Esophagus (tissue), 2 donors: ENCODE data around the gene CERK. TPM values are rescaled to one million over a fixed set of nuclear protein-coding genes. Genes with fewer than 3 reads are reported as not detected.

Experiments used
- H3K27ac ChIP-seq, 2 donors: one replicate each; pipeline ENCODE4 v1.5.1; 2013; ENCODE audit warnings: low read depth in 2 of 2, mild to moderate bottlenecking in 2 of 2, inconsistent platforms in 1 of 2, low read length in 1 of 2, moderate library complexity in 1 of 2
- H3K27me3 ChIP-seq, 2 donors: one replicate each; pipeline ENCODE4 v1.6.1; 2013; ENCODE audit warnings: low read length in 2 of 2, control low read depth in 1 of 2, mild to moderate bottlenecking in 1 of 2; ENCODE audit not compliant: insufficient read depth in 2 of 2, control insufficient read depth in 1 of 2
- H3K36me3 ChIP-seq, 2 donors: one replicate each; pipeline ENCODE4 v1.6.1; 2013; ENCODE audit warnings: low read length in 1 of 2; ENCODE audit not compliant: control insufficient read depth in 2 of 2, insufficient read depth in 2 of 2
- H3K4me1 ChIP-seq, 2 donors: one replicate each; pipeline ENCODE4 v1.6.1; 2013; ENCODE audit warnings: low read length in 1 of 2; ENCODE audit not compliant: control insufficient read depth in 2 of 2, insufficient read depth in 2 of 2
- H3K4me3 ChIP-seq, 2 donors: one replicate each; pipeline ENCODE4 v1.5.1; 2013; ENCODE audit warnings: low read length in 2 of 2, mild to moderate bottlenecking in 2 of 2, low read depth in 1 of 2, moderate library complexity in 1 of 2
- H3K9me3 ChIP-seq, 2 donors: one replicate each; pipeline ENCODE4 v1.6.1; 2013; ENCODE audit warnings: mild to moderate bottlenecking in 2 of 2, low read depth in 1 of 2, low read length in 1 of 2, moderate library complexity in 1 of 2; ENCODE audit not compliant: control insufficient read depth in 2 of 2, insufficient read depth in 1 of 2
- WGBS, 2 donors: extraction: QIAGEN DNeasy Blood & Tissue Kit; methylation state at CpG; one replicate each; pipeline ENCODE4 v1.1.7; 2013; 5-methylcytosine and 5-hydroxymethylcytosine counted together
- polyA plus RNA-seq, 2 donors: library from polyadenylated mRNA; stranded (reverse); fragments of 200-250 nt; gene quantifications; one replicate each; pipeline ENCODE4 v1.2.3, GENCODE V29; 2013
- donor health status: healthy with polysubstance abuse.
- donor health status: Bipolar disorder and iron deficiency.

Gene CERK
- polyA plus RNA-seq, 2 donors = 8.7 to 13.4 TPM

GRCh38 chr22:46677323-46678002 lies 60.6 kb downstream of the CERK start:
- Histone ChIP-seq H3K4me3 (no peak overlapping the region), H3K36me3 (peaks cover 5 to 48% of the 10 kb centered on the region in 2 donors)
- 91 to 92% methylated on average over 28 of the region's 28 CpGs for WGBS, 2 donors

DNA sequence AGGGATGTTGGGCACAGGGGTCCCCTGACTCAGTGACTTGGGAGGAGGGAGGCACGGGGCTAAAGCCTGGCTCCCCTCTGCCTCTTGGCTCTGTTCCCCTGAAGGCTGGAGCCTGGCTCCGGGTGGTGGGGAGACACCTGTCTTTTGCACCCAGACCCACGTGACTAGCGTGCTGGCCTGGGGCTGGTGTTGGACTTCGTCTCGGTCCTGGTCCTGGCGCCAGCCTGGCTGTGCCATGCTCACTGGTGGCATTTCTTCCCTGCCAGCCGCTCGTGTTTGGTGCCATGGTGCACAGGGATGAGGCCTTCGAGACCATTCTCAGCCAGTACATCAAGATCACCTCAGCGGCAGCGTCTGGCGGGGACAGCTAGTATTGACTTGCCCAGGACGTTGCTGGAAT lies 61.2 kb downstream of the CERK start:
- Histone ChIP-seq H3K4me1 (peaks cover 2 to 3% of the 10 kb centered on the region in 2 donors), H3K36me3 (peaks cover 5 to 48% of the 10 kb centered on the region in 2 donors), H3K27ac (no peak overlapping the region), H3K4me3 (no peak overlapping the region), H3K9me3 (no peaks in the 10 kb centered on the region), H3K27me3 (no peaks in the 10 kb centered on the region)
- 63 to 79% methylated on average over 13 to 14 of the region's 14 CpGs for WGBS, 2 donors

More at GRCh38 chr22:46677323-46678002, 60.6 kb downstream of the CERK start:
- Histone ChIP-seq H3K27me3 (no peaks in the 10 kb centered on the region), H3K27ac (no peak overlapping the region), H3K9me3 (no peaks in the 10 kb centered on the region), H3K4me1 (peaks cover 2 to 3% of the 10 kb centered on the region in 2 donors)

GRCh38 chr22:46676479-46676878 lies 61.6 kb downstream of the CERK start:
- Histone ChIP-seq H3K9me3 (no peaks in the 10 kb centered on the region), H3K4me3 (no peak overlapping the region), H3K27ac (no peak overlapping the region), H3K4me1 (peaks cover 2 to 3% of the 10 kb centered on the region in 2 donors), H3K27me3 (no peaks in the 10 kb centered on the region), H3K36me3 (peaks cover 5 to 48% of the 10 kb centered on the region in 2 donors)
- 89 to 91% methylated on average over 15 of the region's 15 CpGs for WGBS, 2 donors

- Histone ChIP-seq H3K36me3 (peaks cover 5 to 49% of the 10 kb centered on the region in 2 donors), H3K9me3 (no peaks in the 10 kb centered on the region), H3K27me3 (no peaks in the 10 kb centered on the region), H3K4me3 (no peak overlapping the region), H3K27ac (no peak overlapping the region), H3K4me1 (peaks cover 2 to 3% of the 10 kb centered on the region in 2 donors)
- 94 to 95% methylated on average over 16 of the region's 16 CpGs for WGBS, 2 donors
Observed at GRCh38 chr22:46675938-46676337, 62.1 kb downstream of the CERK start.

GRCh38 chr22:46675479-46675878 lies 62.6 kb downstream of the CERK start:
- H3K27me3 ChIP-seq = no peaks in the 10 kb centered on the region
- H3K27ac ChIP-seq = no peak overlapping the region
- no peak overlapping the region for H3K4me3 ChIP-seq
- peaks cover 5 to 53% of the 10 kb centered on the region in 2 donors for H3K36me3 ChIP-seq
- peaks cover 2 to 3% of the 10 kb centered on the region in 2 donors for H3K4me1 ChIP-seq
- 92 to 96% methylated on average over 13 of the region's 13 CpGs for WGBS, 2 donors
- no peaks in the 10 kb centered on the region for H3K9me3 ChIP-seq

DNA sequence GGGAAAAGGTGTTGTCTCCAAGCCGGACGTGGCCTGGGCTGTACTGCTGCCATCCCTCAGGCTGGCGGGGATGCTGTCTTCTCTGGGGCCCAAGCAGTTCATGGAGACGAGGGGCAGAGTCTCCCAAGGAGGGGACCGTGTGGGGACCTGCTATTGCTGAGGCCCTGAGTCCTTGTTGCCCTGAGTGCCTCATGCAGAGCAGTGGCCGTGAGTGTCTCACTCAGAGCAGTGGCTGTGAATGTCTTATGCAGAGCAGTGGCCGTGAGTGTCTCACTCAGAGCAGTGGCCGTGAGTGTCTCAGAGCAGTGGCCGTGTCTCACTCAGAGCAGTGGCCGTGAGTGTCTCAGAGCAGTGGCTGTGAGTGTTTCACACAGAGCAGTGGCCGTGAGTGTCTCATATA lies 63.1 kb downstream of the CERK start:
- H3K9me3 ChIP-seq = no peaks in the 10 kb centered on the region
- H3K36me3 ChIP-seq = peaks cover 5 to 59% of the 10 kb centered on the region in 2 donors
- peak overlapping the region in 1 of 2 donors; percentile 20 for H3K27ac ChIP-seq
- peaks cover 2 to 3% of the 10 kb centered on the region in 2 donors for H3K4me1 ChIP-seq
- WGBS, 2 donors = 81% methylated on average over 11 of the region's 11 CpGs
- no peak overlapping the region for H3K4me3 ChIP-seq
- H3K27me3 ChIP-seq = no peaks in the 10 kb centered on the region

DNA sequence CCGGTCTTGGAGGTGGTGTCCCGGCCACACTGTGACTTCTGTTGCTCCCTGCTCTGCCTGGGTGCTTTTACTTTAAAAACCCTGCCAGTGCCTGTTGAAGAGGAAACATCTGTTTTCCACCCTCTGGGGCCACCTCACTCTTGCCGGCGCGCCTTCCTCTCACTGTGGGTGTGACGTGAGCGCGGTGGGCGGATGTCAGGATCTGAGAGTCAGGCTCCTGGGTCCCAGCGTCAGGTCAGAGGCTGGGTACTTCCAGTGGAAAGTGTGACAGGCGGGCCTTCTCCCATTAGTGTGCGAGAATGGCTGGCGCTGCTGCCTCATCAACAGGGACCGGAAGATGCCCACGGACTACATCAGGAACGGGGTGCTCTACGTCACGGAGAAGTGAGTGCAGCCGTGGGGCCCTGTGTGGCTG lies 63.7 kb downstream of the CERK start:
- Histone ChIP-seq H3K9me3 (no peaks in the 10 kb centered on the region), H3K4me3 (no peak overlapping the region), H3K27ac (peak overlapping the region in 1 of 2 donors; percentile 20), H3K36me3 (peaks cover 5 to 60% of the 10 kb centered on the region in 2 donors), H3K27me3 (no peaks in the 10 kb centered on the region), H3K4me1 (peaks cover 2 to 3% of the 10 kb centered on the region in 2 donors)
- 61 to 74% methylated on average over 19 of the region's 19 CpGs for WGBS, 2 donors

DNA sequence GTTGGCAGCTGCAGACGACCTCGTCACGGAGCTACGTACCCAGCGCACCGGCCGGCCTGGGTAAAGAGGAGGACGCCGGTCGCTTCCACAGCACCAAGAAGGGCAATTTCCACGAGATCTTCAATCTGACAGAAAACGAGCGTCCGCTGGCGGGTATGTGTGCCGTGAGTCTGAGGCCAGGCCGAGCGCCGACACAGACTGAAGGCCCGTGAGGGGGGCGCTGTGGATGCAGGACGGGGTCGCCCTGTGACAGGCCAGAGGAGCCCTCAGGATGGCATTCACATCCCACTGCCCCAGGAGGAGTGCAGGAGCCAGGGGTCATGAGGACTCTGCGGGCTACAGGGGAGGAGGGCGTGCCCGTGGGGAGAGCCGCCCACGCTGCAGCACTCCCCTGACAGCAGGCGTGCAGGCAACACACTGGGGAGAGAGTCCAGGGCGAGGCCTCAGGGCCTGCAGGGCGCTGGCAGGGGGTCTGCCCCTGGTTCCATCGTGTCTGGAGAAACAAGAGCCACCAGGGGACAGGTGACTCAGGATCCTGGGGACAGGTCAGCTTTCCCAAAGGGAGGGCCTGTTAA lies 64.3 kb downstream of the CERK start:
- Histone ChIP-seq H3K27ac (peak overlapping the region in 1 of 2 donors; percentile 5), H3K9me3 (no peaks in the 10 kb centered on the region), H3K4me3 (no peak overlapping the region), H3K36me3 (peaks cover 9 to 64% of the 10 kb centered on the region in 2 donors), H3K27me3 (no peaks in the 10 kb centered on the region), H3K4me1 (peaks cover 2 to 3% of the 10 kb centered on the region in 2 donors)
- 85 to 88% methylated on average over 32 of the region's 32 CpGs for WGBS, 2 donors

GRCh38 chr22:46673205-46673604 lies 64.8 kb downstream of the CERK start:
- H3K36me3 ChIP-seq = peaks cover 11 to 68% of the 10 kb centered on the region in 2 donors
- WGBS, 2 donors = 75 to 86% methylated on average over 10 of the region's 10 CpGs
- H3K4me3 ChIP-seq = no peak overlapping the region
- no peaks in the 10 kb centered on the region for H3K9me3 ChIP-seq
- H3K27me3 ChIP-seq = no peaks in the 10 kb centered on the region
- peaks cover 2 to 3% of the 10 kb centered on the region in 2 donors for H3K4me1 ChIP-seq
- H3K27ac ChIP-seq = no peak overlapping the region
